ENCODE data around the gene EGF.
"Not testable (repeated sequence)": the region's sequence is repeated elsewhere in the genome, so short reads cannot be mapped to it uniquely, and the experiment has no call there.

The EGF gene

GRCh38 chr4:110012917-110013316 lies 100.2 kb downstream of the EGF start:
- Mint-ChIP-seq H3K4me3 (no peak overlapping the region), H3K4me1 (no peaks in the 10 kb centered on the region), H3K27ac (ENCODE audit: low read depth) (no peak overlapping the region), H3K27me3 (peaks cover 20% of the 10 kb centered on the region), H3K9me3 (no peaks in the 10 kb centered on the region), H3K36me3 (ENCODE audit: insufficient read depth) (no peaks in the 10 kb centered on the region)
- DNase-seq (ENCODE audit: low spot score in 2 of 2) (no peak), ATAC-seq (replicated peaks; ENCODE audit: extremely low read depth, poor library complexity, severe bottlenecking) (no peak)

- Mint-ChIP-seq H3K4me1 (no peaks in the 10 kb centered on the region), H3K36me3 (ENCODE audit: insufficient read depth) (no peaks in the 10 kb centered on the region)
- ATAC-seq (replicated peaks; ENCODE audit: extremely low read depth, poor library complexity, severe bottlenecking), result no peak
These were observed 101.5 kb downstream of the EGF start for GRCh38 chr4:110014233-110014632.

GRCh38 chr4:110019153-110019552 lies 106.5 kb downstream of the EGF start:
- Mint-ChIP-seq H3K9me3 (no peaks in the 10 kb centered on the region), H3K27ac (ENCODE audit: low read depth) (no peak overlapping the region), H3K4me1 (no peaks in the 10 kb centered on the region), H3K4me3 (no peak overlapping the region), H3K27me3 (peaks cover 7% of the 10 kb centered on the region), H3K36me3 (ENCODE audit: insufficient read depth) (no peaks in the 10 kb centered on the region)
- no peak for DNase-seq (ENCODE audit: low spot score in 2 of 2)
- ATAC-seq (replicated peaks; ENCODE audit: extremely low read depth, poor library complexity, severe bottlenecking), result no peak

More at GRCh38 chr4:110014233-110014632, 101.5 kb downstream of the EGF start:
- H3K4me3 Mint-ChIP-seq, result no peak overlapping the region
- H3K27ac Mint-ChIP-seq (ENCODE audit: low read depth), result no peak overlapping the region
- peaks cover 20% of the 10 kb centered on the region for H3K27me3 Mint-ChIP-seq
- H3K9me3 Mint-ChIP-seq, result no peaks in the 10 kb centered on the region
- no peak for DNase-seq (ENCODE audit: low spot score in 2 of 2)

- Mint-ChIP-seq H3K36me3 (ENCODE audit: insufficient read depth) (no peaks in the 10 kb centered on the region), H3K27ac (ENCODE audit: low read depth) (no peak overlapping the region), H3K4me3 (no peak overlapping the region), H3K9me3 (no peaks in the 10 kb centered on the region), H3K4me1 (no peaks in the 10 kb centered on the region), H3K27me3 (no peaks in the 10 kb centered on the region)
- DNase-seq (ENCODE audit: low spot score in 2 of 2), result no peak
- no peak for ATAC-seq (replicated peaks; ENCODE audit: extremely low read depth, poor library complexity, severe bottlenecking)
These were observed 107.5 kb downstream of the EGF start for GRCh38 chr4:110020139-110020538.

DNA sequence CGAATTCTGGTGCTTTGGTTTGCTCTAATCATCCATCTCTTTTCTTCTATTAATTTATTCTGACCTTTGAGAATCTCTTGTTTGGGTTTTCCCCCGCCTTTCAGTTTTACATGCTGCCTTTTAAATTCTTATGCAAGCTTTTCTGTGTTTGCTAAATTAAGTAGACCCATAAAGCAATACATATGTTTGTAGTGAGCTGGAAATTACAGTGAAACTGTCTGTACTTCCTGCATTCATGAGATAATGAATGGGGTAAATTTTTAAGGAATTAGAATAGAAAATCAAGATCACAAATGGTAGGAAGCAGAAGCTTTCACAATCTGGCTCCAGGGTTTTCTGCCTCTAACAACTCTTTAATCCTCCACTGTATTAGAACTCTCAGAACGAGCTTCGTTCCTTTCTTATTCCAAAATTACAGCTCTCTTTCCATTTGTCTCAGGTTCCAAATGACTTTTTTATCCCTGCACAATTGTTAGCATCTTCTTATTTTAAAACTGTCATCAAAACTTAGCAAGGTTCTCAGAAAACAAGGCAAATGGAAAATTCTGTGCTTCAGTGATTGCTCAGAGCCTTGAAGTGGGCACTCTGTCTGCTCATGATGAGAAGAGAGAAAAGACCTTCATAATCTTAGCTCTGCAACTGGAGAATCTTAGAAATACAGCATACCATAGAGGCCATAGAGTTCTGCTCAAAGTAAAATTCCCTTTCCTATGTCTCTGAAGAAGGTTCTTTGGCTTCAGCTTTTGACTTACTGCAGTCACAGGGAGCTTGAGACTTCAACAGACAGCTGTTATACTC lies 108.2 kb downstream of the EGF start:
- no peaks in the 10 kb centered on the region for H3K4me1 Mint-ChIP-seq
- H3K36me3 Mint-ChIP-seq (ENCODE audit: insufficient read depth), result no peaks in the 10 kb centered on the region
- no peak overlapping the region for H3K4me3 Mint-ChIP-seq
- H3K27ac Mint-ChIP-seq (ENCODE audit: low read depth), result no peak overlapping the region
- no peak for ATAC-seq (replicated peaks; ENCODE audit: extremely low read depth, poor library complexity, severe bottlenecking)
- no peaks in the 10 kb centered on the region for H3K9me3 Mint-ChIP-seq
- H3K27me3 Mint-ChIP-seq, result no peaks in the 10 kb centered on the region
- no peak for DNase-seq (ENCODE audit: low spot score in 2 of 2)

DNA sequence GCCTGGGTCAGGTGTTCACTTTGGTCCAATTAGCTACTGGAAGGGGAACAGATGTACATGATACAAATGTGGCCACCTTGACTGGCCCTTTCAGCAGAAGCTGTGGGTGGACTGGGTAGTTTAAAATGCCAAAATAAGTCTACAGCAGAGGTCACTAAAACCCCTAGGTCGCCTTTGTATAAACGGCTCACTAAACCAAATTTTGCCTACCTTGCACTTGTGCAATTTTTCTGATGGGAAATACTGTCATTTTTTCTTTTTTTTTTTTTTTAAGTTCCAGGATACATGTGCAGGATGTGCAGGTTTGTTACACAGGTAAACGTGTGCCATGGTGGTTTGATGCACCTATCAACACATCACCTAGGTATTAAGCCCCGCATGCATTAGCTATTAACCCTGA lies 109.8 kb downstream of the EGF start:
- H3K4me3 Mint-ChIP-seq, result no peak overlapping the region
- DNase-seq (ENCODE audit: low spot score in 2 of 2) (no peak), ATAC-seq (replicated peaks; ENCODE audit: extremely low read depth, poor library complexity, severe bottlenecking) (no peak)
- H3K36me3 Mint-ChIP-seq (ENCODE audit: insufficient read depth), result no peaks in the 10 kb centered on the region
- no peaks in the 10 kb centered on the region for H3K9me3 Mint-ChIP-seq
- no peaks in the 10 kb centered on the region for H3K27me3 Mint-ChIP-seq
- H3K27ac Mint-ChIP-seq (ENCODE audit: low read depth), result no peak overlapping the region
- H3K4me1 Mint-ChIP-seq, result no peaks in the 10 kb centered on the region

DNA sequence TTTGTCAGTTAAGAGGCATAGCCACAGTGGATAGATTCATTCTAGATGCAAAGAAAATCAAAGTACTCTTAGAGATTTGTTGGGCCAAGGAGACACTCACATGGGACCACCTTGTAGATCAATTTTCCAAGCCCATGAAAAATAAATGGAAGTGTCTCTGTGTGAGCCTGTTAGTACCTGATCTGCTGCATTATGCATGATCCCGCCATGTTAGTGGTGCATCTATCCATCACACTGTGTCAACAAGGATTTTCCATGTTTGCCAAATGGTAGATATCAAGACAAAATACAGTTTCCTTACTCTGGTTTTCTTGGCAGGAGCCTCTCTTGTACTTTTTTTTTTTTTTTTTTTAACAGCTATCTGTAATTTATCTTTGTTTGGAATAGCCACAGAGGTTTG lies 112.4 kb downstream of the EGF start:
- H3K27ac Mint-ChIP-seq (ENCODE audit: low read depth), result no peak overlapping the region
- H3K27me3 Mint-ChIP-seq, result peaks cover 13% of the 10 kb centered on the region
- no peak overlapping the region for H3K4me3 Mint-ChIP-seq
- no peak for DNase-seq (ENCODE audit: low spot score in 2 of 2)
- no peaks in the 10 kb centered on the region for H3K9me3 Mint-ChIP-seq
- no peaks in the 10 kb centered on the region for H3K4me1 Mint-ChIP-seq
- no peaks in the 10 kb centered on the region for H3K36me3 Mint-ChIP-seq (ENCODE audit: insufficient read depth)
- no peak for ATAC-seq (replicated peaks; ENCODE audit: extremely low read depth, poor library complexity, severe bottlenecking)

DNA sequence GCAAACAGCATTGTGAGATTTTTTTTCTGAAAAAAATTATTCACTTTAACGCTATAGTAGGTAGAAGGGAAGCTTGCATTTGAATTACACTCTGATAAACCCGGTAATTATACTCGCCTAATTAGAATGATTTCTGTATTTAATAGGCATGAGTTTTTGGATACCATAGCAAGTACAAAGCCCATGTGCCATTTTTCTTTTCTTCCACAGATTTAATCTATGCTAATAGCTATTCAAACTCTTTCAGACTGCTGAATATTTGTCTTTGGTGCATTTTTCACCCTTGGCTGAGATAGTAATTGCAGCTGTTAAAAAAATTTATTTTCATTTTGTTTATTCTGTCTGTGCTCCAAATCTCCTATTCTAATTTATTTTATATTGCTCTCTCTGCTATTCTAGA lies 113.0 kb downstream of the EGF start:
- H3K36me3 Mint-ChIP-seq (ENCODE audit: insufficient read depth), result no peaks in the 10 kb centered on the region

GRCh38 chr4:110032603-110033002 lies 119.9 kb downstream of the EGF start:
- H3K36me3 Mint-ChIP-seq (ENCODE audit: insufficient read depth), result no peaks in the 10 kb centered on the region
- DNase-seq (ENCODE audit: low spot score in 2 of 2) (no peak), ATAC-seq (replicated peaks; ENCODE audit: extremely low read depth, poor library complexity, severe bottlenecking) (no peak)
- H3K27ac Mint-ChIP-seq (ENCODE audit: low read depth), result no peak overlapping the region
- no peaks in the 10 kb centered on the region for H3K9me3 Mint-ChIP-seq
- H3K4me1 Mint-ChIP-seq, result no peaks in the 10 kb centered on the region
- H3K4me3 Mint-ChIP-seq, result no peak overlapping the region
- peaks cover 64% of the 10 kb centered on the region for H3K27me3 Mint-ChIP-seq

More for the DNA sequence above, 113.0 kb downstream of the EGF start:
- Mint-ChIP-seq H3K9me3 (no peaks in the 10 kb centered on the region), H3K27ac (ENCODE audit: low read depth) (no peak overlapping the region), H3K4me3 (no peak overlapping the region), H3K4me1 (no peaks in the 10 kb centered on the region), H3K27me3 (peaks cover 20% of the 10 kb centered on the region)
- ATAC-seq (replicated peaks; ENCODE audit: extremely low read depth, poor library complexity, severe bottlenecking), result no peak
- DNase-seq (ENCODE audit: low spot score in 2 of 2), result no peak

GRCh38 chr4:110033355-110034025 lies 120.8 kb downstream of the EGF start:
- H3K4me1 Mint-ChIP-seq, result no peaks in the 10 kb centered on the region
- H3K27ac Mint-ChIP-seq (ENCODE audit: low read depth), result no peak overlapping the region
- DNase-seq (ENCODE audit: low spot score in 2 of 2) (no peak), ATAC-seq (replicated peaks; ENCODE audit: extremely low read depth, poor library complexity, severe bottlenecking) (no peak)
- H3K9me3 Mint-ChIP-seq, result no peaks in the 10 kb centered on the region
- H3K36me3 Mint-ChIP-seq (ENCODE audit: insufficient read depth), result no peaks in the 10 kb centered on the region
- H3K4me3 Mint-ChIP-seq, result no peak overlapping the region
- peaks cover 64% of the 10 kb centered on the region for H3K27me3 Mint-ChIP-seq

DNA sequence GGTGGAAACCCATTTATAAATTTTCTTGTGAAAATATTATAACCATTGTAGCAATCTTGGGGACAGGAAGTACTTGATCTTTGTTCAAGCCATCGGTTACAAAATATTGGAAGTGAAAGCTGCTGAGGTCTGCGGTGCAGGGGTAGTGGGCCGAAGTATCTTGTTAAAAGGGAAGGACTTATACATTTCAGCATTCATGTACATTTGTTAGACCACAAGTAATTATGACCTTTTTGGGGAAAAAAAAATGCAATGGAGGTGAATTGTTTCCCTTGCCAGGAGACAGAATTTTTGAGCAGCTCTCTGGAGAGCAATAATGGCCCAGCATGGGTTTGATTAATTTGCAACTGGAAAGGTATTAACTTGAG lies 121.3 kb downstream of the EGF start:
- H3K36me3 Mint-ChIP-seq (ENCODE audit: insufficient read depth), result no peaks in the 10 kb centered on the region
- ATAC-seq (replicated peaks; ENCODE audit: extremely low read depth, poor library complexity, severe bottlenecking) (no peak), DNase-seq (ENCODE audit: low spot score in 2 of 2) (no peak)
- no peak overlapping the region for H3K27ac Mint-ChIP-seq (ENCODE audit: low read depth)
- peaks cover 62% of the 10 kb centered on the region for H3K27me3 Mint-ChIP-seq
- H3K4me3 Mint-ChIP-seq, result no peak overlapping the region
- no peaks in the 10 kb centered on the region for H3K4me1 Mint-ChIP-seq
- H3K9me3 Mint-ChIP-seq, result no peaks in the 10 kb centered on the region

- not testable (repeated sequence) for H3K9me3 Mint-ChIP-seq; H3K4me3 Mint-ChIP-seq; H3K4me1 Mint-ChIP-seq; ATAC-seq (replicated peaks; ENCODE audit: extremely low read depth, poor library complexity, severe bottlenecking); H3K27ac Mint-ChIP-seq (ENCODE audit: low read depth); H3K36me3 Mint-ChIP-seq (ENCODE audit: insufficient read depth); DNase-seq (ENCODE audit: low spot score in 2 of 2)
- H3K27me3 Mint-ChIP-seq, result peaks cover 50% of the 10 kb centered on the region
These were observed 126.5 kb downstream of the EGF start for GRCh38 chr4:110039164-110039563.

GRCh38 chr4:110041735-110042134 lies 129.1 kb downstream of the EGF start:
- Mint-ChIP-seq H3K4me1 (no peaks in the 10 kb centered on the region), H3K27ac (ENCODE audit: low read depth) (no peak overlapping the region), H3K9me3 (no peaks in the 10 kb centered on the region), H3K27me3 (peaks cover 29% of the 10 kb centered on the region), H3K36me3 (ENCODE audit: insufficient read depth) (no peaks in the 10 kb centered on the region), H3K4me3 (no peak overlapping the region)
- no peak for ATAC-seq (replicated peaks; ENCODE audit: extremely low read depth, poor library complexity, severe bottlenecking)
- DNase-seq (ENCODE audit: low spot score in 2 of 2), result no peak
